OCI-M2 (cell line): ENCODE results near the gene GHRHR.
A peak's percentile ranks its signal among the peaks of the same experiment; 100 is the strongest.

Experiments used
- DNase-seq: peaks from one replicate; lab custom pipeline; 2025; ENCODE audit not compliant: unreplicated experiment; lab: John Stamatoyannopoulos, UW

Gene GHRHR

GRCh38 chr7:30965883-30966282 is 2.1 kb downstream of the GHRHR start:
- DNase-seq, result no peak

GRCh38 chr7:30968294-30968693 is 4.5 kb downstream of the GHRHR start:
- DNase-seq, result no peak

GRCh38 chr7:30968747-30969603 is 5.2 kb downstream of the GHRHR start:
- no peak for DNase-seq

GRCh38 chr7:30969604-30969970 is 5.8 kb downstream of the GHRHR start:
- no peak for DNase-seq

GRCh38 chr7:30970074-30970473 is 6.3 kb downstream of the GHRHR start:
- no peak for DNase-seq

- DNase-seq, result no peak
Measured at GRCh38 chr7:30970594-30971094, 6.9 kb downstream of the GHRHR start.

- DNase-seq, result no peak
Measured at GRCh38 chr7:30971440-30971839, 7.7 kb downstream of the GHRHR start.

- no peak for DNase-seq
Measured at GRCh38 chr7:30971840-30972563, 8.2 kb downstream of the GHRHR start.

GRCh38 chr7:30973292-30973691 is 9.5 kb downstream of the GHRHR start:
- no peak for DNase-seq

GRCh38 chr7:30973791-30974604 is 10.2 kb downstream of the GHRHR start:
- DNase-seq, result no peak

- DNase-seq, result no peak
Measured at GRCh38 chr7:30974605-30975255, 11.0 kb downstream of the GHRHR start.

- no peak for DNase-seq
Measured at GRCh38 chr7:30975256-30975899, 11.6 kb downstream of the GHRHR start.

GRCh38 chr7:30976381-30976780 is 12.6 kb downstream of the GHRHR start:
- no peak for DNase-seq

GRCh38 chr7:30977222-30977621 is 13.5 kb downstream of the GHRHR start:
- no peak for DNase-seq

- DNase-seq, result no peak
Measured at GRCh38 chr7:30977896-30978564, 14.3 kb downstream of the GHRHR start.

- DNase-seq, result no peak
Measured at GRCh38 chr7:30979027-30979426, 15.3 kb downstream of the GHRHR start.

GRCh38 chr7:30980194-30980593 is 16.4 kb downstream of the GHRHR start:
- DNase-seq, result no peak

GRCh38 chr7:30980751-30981150 is 17.0 kb downstream of the GHRHR start:
- no peak for DNase-seq

GRCh38 chr7:30983042-30983913 is 19.5 kb downstream of the GHRHR start:
- peak; percentile 10 for DNase-seq
